HCT116 (cell line): Measurements from ENCODE around the gene VSNL1. TPM values are rescaled to one million over a fixed set of nuclear protein-coding genes. Genes with fewer than 3 reads are reported as not detected.
A peak's percentile ranks its signal among the peaks of the same experiment; 100 is the strongest.

Experiments used
- ATAC-seq: fragments of 200-7000 bp; cut with Tn5 transposase; 2 replicates; pipeline ENCODE4 v1.9.1; 2020; ENCODE audit warnings: mild to moderate bottlenecking, moderate library complexity
- BruUV-seq: library from RNA; stranded (reverse); fragments of 400-500 nt; replicated peaks from 2 replicates; lab custom pipeline; 2021; lab: Mats Ljungman, UMichigan
- CTCF ChIA-PET: fragments of 300-600 bp; sonication (Branson Sonifier 250); formaldehyde crosslinking; loops from one replicate; lab custom pipeline; 2021; ENCODE audit warnings: antibody characterized with exemption; lab: Charles Lee
- POLR2A ChIA-PET: fragments of 300-600, 350-600 bp; sonication (Branson Sonifier 250); formaldehyde crosslinking; loops from one replicate; lab custom pipeline; 2021; ENCODE audit warnings: antibody characterized with exemption; lab: Charles Lee
- RAD21 ChIA-PET, 2 experiments: fragments of 300-600 bp; sonication (Branson Sonifier 250); formaldehyde crosslinking; loops; one replicate each; lab custom pipeline; 2023; ENCODE audit warnings: low total read pairs in 2 of 2; ENCODE audit not compliant: uncharacterized antibody in 2 of 2, unreplicated experiment in 2 of 2, low non-redundant PET in 1 of 2; lab: Charles Lee
- DNase-seq: peaks from one replicate; pipeline ENCODE4 v3.0.0-alpha.2; 2010; ENCODE audit warnings: low read depth, low spot score
- H2AFZ ChIP-seq: fragments of 200-600 bp; shearing (Covaris generic), sonication (generic); 2 replicates; pipeline ENCODE4 v1.6.1; 2017; ENCODE audit warnings: low read depth, mixed run types, mixed read lengths, antibody characterized with exemption, low read length; ENCODE audit not compliant: poor library complexity, severe bottlenecking
- H3K27ac ChIP-seq: 2 replicates; pipeline ENCODE4 v1.5.1; 2012; ENCODE audit warnings: low read depth, low read length
- H3K27me3 ChIP-seq: fragments of 200-600 bp; sonication (generic); 2 replicates; pipeline ENCODE4 v1.6.1; 2016; ENCODE audit warnings: mixed run types, low read length, mixed read lengths; ENCODE audit not compliant: insufficient read depth
- H3K36me3 ChIP-seq, 2 experiments: fragments of 200-500 bp in 1 of 2; fragments of 200-600 bp in 1 of 2; sonication (Bioruptor generic) in 1 of 2; sonication (generic) in 1 of 2; 2 replicates each; pipeline versions ENCODE4 v1.5.1 to v1.6.1; 2014 to 2016; ENCODE audit warnings: low read length in 2 of 2, inconsistent platforms in 1 of 2, mixed read lengths in 1 of 2, mixed run types in 1 of 2; ENCODE audit not compliant: insufficient read depth in 2 of 2, control insufficient read depth in 1 of 2
- H3K4me1 ChIP-seq, 2 experiments: fragments of 200-600 bp in 1 of 2; sonication (generic) in 1 of 2; 2 replicates each; pipeline versions ENCODE4 v1.5.1 to v1.6.1; 2012 to 2017; ENCODE audit warnings: low read length in 2 of 2, inconsistent platforms in 1 of 2, mild to moderate bottlenecking in 1 of 2, mixed read lengths in 1 of 2, mixed run types in 1 of 2, moderate library complexity in 1 of 2; ENCODE audit not compliant: insufficient read depth in 2 of 2, control insufficient read depth in 1 of 2
- H3K4me2 ChIP-seq: fragments of 200-600 bp; sonication (generic); 2 replicates; pipeline ENCODE4 v1.6.1; 2017; ENCODE audit warnings: mixed run types, low read length, mixed read lengths
- H3K4me3 ChIP-seq, 2 experiments: fragments of 200-600 bp in 1 of 2; sonication (generic) in 1 of 2; replicated peaks in 1 of 2; 2 replicates each; pipeline ENCODE4 v1.5.1; 2011 to 2016; ENCODE audit warnings: low read length in 2 of 2, control low read depth in 1 of 2, low read depth in 1 of 2, mild to moderate bottlenecking in 1 of 2, mixed read lengths in 1 of 2, mixed run types in 1 of 2
- H3K79me2 ChIP-seq: fragments of 200-600 bp; sonication (generic); 2 replicates; pipeline ENCODE4 v1.6.1; 2017; ENCODE audit warnings: mild to moderate bottlenecking, mixed run types, low read length, moderate library complexity, mixed read lengths; ENCODE audit not compliant: insufficient read depth
- H3K9ac ChIP-seq: fragments of 200-600 bp; sonication (generic); 2 replicates; pipeline ENCODE4 v1.6.1; 2016; ENCODE audit warnings: low read length, mixed read lengths
- H3K9me2 ChIP-seq: fragments of 200-600 bp; sonication (generic), shearing (Covaris generic); 2 replicates; pipeline ENCODE4 v1.6.1; 2017; ENCODE audit warnings: mixed run types, mild to moderate bottlenecking, moderate library complexity; ENCODE audit not compliant: insufficient read depth
- H3K9me3 ChIP-seq, 2 experiments: fragments of 200-500 bp in 1 of 2; fragments of 200-600 bp in 1 of 2; sonication (Bioruptor generic) in 1 of 2; sonication (generic) in 1 of 2; 2 replicates each; pipeline ENCODE4 v1.6.1; 2014 to 2017; ENCODE audit warnings: low read length in 2 of 2, mixed read lengths in 2 of 2, inconsistent platforms in 1 of 2, low read depth in 1 of 2, mild to moderate bottlenecking in 1 of 2, mixed run types in 1 of 2, moderate library complexity in 1 of 2; ENCODE audit not compliant: control insufficient read depth in 1 of 2, insufficient read depth in 1 of 2
- H4K20me1 ChIP-seq: fragments of 200-600 bp; sonication (generic), shearing (Covaris generic); 2 replicates; pipeline ENCODE4 v1.6.1; 2017; ENCODE audit warnings: mixed run types, mild to moderate bottlenecking, moderate library complexity; ENCODE audit not compliant: insufficient read depth
- CBX3 ChIP-seq: IDR thresholded peaks from 2 replicates; pipeline ENCODE4 v1.6.1; 2012; ENCODE audit warnings: low read depth
- CEBPB ChIP-seq: IDR thresholded peaks from 2 replicates; pipeline ENCODE4 v1.6.1; 2012; ENCODE audit warnings: low read depth
- CTCF ChIP-seq, 3 experiments: fragments of 200-600 bp in 1 of 3; sonication (generic) in 1 of 3; IDR thresholded peaks in 2 of 3; conservative IDR thresholded peaks in 1 of 3; 2 replicates each; pipeline ENCODE4 v1.5.1; 2012 to 2017; ENCODE audit warnings: low read depth in 2 of 3, low read length in 2 of 3, antibody characterized with exemption in 1 of 3, borderline replicate concordance in 1 of 3, control low read depth in 1 of 3, mild to moderate bottlenecking in 1 of 3, mixed read lengths in 1 of 3, mixed run types in 1 of 3, moderate library complexity in 1 of 3; ENCODE audit not compliant: insufficient read depth in 1 of 3
- EGR1 ChIP-seq: IDR thresholded peaks from 2 replicates; pipeline ENCODE4 v1.6.1; 2012; ENCODE audit warnings: low read depth
- ELF1 ChIP-seq: IDR thresholded peaks from 2 replicates; pipeline ENCODE4 v1.6.1; 2012; ENCODE audit warnings: low read depth, borderline replicate concordance
- EZH2 ChIP-seq: fragments of 200-600 bp; sonication (generic); IDR thresholded peaks from 2 replicates; pipeline ENCODE4 v1.6.1; 2017; ENCODE audit warnings: antibody characterized with exemption, mixed run types
- FOSL1 ChIP-seq: IDR thresholded peaks from 2 replicates; pipeline ENCODE4 v1.6.1; 2012; ENCODE audit warnings: low read depth
- JUND ChIP-seq: IDR thresholded peaks from 2 replicates; pipeline ENCODE4 v1.6.1; 2012
- MAX ChIP-seq: IDR thresholded peaks from 2 replicates; pipeline ENCODE4 v1.6.1; 2012
- POLR2A ChIP-seq: IDR thresholded peaks from 2 replicates; pipeline ENCODE4 v1.7.0; 2011; ENCODE audit warnings: borderline replicate concordance; ENCODE audit not compliant: insufficient read depth, insufficient read length; ENCODE audit errors: extremely low read depth
- SIN3A ChIP-seq: IDR thresholded peaks from 2 replicates; pipeline ENCODE4 v1.6.1; 2012; ENCODE audit warnings: low read depth
- SP1 ChIP-seq: IDR thresholded peaks from 2 replicates; pipeline ENCODE4 v1.6.1; 2012; ENCODE audit warnings: low read depth
- SRF ChIP-seq: IDR thresholded peaks from 2 replicates; pipeline ENCODE4 v1.6.1; 2012; ENCODE audit warnings: low read depth
- YY1 ChIP-seq: IDR thresholded peaks from 2 replicates; pipeline ENCODE4 v1.6.1; 2011; ENCODE audit warnings: low read length, low read depth, moderate library complexity, mild to moderate bottlenecking; ENCODE audit not compliant: insufficient replicate concordance; ENCODE audit errors: extremely low read depth
- ZNF274 ChIP-seq: fragments of 200-500 bp; sonication (Bioruptor generic); IDR thresholded peaks from 2 replicates; pipeline ENCODE4 v1.6.1; 2014; ENCODE audit warnings: mild to moderate bottlenecking, low read depth, low read length, inconsistent platforms
- intact Hi-C: fragments of 100-400 bp; cut with micrococcal nuclease; formaldehyde crosslinking; loops from 2 replicates; pipeline ENCODE4 v1.10.0; 2022
- total RNA-seq: library from RNA; stranded (reverse); gene quantifications from one replicate; pipeline ENCODE4 v1.2.1, GENCODE V29; 2021; ENCODE audit not compliant: unreplicated experiment
- TF ChIP-seq, protein P1 (sequence below): IDR thresholded peaks from 2 replicates; pipeline ENCODE4 v1.6.1; 2012
- TF ChIP-seq, protein P2 (sequence below): IDR thresholded peaks from 2 replicates; pipeline ENCODE4 v1.6.1; 2012; ENCODE audit warnings: low read depth

VSNL1 gene
- total RNA-seq, 1 experiment from 2014 or later, result 4.6 TPM

DNA sequence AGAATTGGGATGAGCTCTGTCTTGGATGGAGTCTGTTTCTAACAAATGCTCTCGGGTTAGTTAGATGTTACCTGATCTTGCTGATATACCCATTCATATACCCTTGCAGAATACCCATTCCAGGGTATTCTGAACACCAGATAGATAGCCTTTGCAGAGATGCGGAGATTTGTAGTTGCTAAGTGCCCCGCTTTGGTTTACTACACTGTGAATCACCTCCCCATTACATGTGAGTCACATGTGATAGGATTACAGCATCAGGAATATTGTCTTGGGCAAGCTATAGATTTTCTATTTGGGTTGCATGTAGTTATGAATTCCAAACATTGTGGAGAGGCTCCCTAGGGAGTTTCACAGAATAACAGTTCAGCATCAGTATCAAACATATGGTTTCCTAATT is 3.8 kb downstream of the VSNL1 start:
- Histone ChIP-seq H3K9me3 (no peaks in the 10 kb centered on the region), H3K27ac (no peak overlapping the region), H3K79me2 (no peaks in the 10 kb centered on the region), H3K9ac (no peak overlapping the region), H3K9me2 (no peaks in the 10 kb centered on the region), H4K20me1 (no peaks in the 10 kb centered on the region), H3K36me3 (no peaks in the 10 kb centered on the region), H3K4me1 (peaks cover 8 to 41% of the 10 kb centered on the region in 2 experiments; a peak in 3 of 4 replicates), H3K4me2 (peak overlapping the region; percentile 11), H3K4me3 (no peak overlapping the region), H3K27me3 (no peaks in the 10 kb centered on the region), H2AFZ (no peak overlapping the region)
- ATAC-seq (no peak), DNase-seq (no peak)
- TF ChIP-seq SRF, result no peak
- TF ChIP-seq JUND, result 0 out of 2 replicates have a peak, but pooled peaks have one; percentile 38
- TF ChIP-seq EZH2, result no peak
- TF ChIP-seq SIN3A, result no peak
- TF ChIP-seq, protein P1, sequence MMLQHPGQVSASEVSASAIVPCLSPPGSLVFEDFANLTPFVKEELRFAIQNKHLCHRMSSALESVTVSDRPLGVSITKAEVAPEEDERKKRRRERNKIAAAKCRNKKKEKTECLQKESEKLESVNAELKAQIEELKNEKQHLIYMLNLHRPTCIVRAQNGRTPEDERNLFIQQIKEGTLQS, result no peak
- peak; percentile 23; the same call in 1 of the 2 replicates for TF ChIP-seq SP1
- no peak for TF ChIP-seq YY1
- TF ChIP-seq, protein P2, sequence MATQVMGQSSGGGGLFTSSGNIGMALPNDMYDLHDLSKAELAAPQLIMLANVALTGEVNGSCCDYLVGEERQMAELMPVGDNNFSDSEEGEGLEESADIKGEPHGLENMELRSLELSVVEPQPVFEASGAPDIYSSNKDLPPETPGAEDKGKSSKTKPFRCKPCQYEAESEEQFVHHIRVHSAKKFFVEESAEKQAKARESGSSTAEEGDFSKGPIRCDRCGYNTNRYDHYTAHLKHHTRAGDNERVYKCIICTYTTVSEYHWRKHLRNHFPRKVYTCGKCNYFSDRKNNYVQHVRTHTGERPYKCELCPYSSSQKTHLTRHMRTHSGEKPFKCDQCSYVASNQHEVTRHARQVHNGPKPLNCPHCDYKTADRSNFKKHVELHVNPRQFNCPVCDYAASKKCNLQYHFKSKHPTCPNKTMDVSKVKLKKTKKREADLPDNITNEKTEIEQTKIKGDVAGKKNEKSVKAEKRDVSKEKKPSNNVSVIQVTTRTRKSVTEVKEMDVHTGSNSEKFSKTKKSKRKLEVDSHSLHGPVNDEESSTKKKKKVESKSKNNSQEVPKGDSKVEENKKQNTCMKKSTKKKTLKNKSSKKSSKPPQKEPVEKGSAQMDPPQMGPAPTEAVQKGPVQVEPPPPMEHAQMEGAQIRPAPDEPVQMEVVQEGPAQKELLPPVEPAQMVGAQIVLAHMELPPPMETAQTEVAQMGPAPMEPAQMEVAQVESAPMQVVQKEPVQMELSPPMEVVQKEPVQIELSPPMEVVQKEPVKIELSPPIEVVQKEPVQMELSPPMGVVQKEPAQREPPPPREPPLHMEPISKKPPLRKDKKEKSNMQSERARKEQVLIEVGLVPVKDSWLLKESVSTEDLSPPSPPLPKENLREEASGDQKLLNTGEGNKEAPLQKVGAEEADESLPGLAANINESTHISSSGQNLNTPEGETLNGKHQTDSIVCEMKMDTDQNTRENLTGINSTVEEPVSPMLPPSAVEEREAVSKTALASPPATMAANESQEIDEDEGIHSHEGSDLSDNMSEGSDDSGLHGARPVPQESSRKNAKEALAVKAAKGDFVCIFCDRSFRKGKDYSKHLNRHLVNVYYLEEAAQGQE, result no peak
- TF ChIP-seq ELF1, result no peak
- TF ChIP-seq POLR2A, result no peak
- TF ChIP-seq ZNF274, result no peak
- TF ChIP-seq CEBPB, result peak; percentile 47
- no peak; the same call in 1 of the 2 replicates for TF ChIP-seq MAX
- peak; percentile 62 for TF ChIP-seq FOSL1
- TF ChIP-seq EGR1, result no peak
- TF ChIP-seq CBX3, result no peak
- TF ChIP-seq CTCF (IDR thresholded peaks at IDR 0.05 in 2 of 3, conservative IDR thresholded peaks at IDR 0.05 in 1 of 3; ENCODE audit: borderline replicate concordance in 1 of 3, insufficient read depth in 1 of 3, low read depth in 2 of 3, low read length in 2 of 3), result no peak
- intact Hi-C loops, result no loop called here
- no TSS peak for BruUV-seq
- RAD21 ChIA-PET, result no interaction called here
- CTCF ChIA-PET, result interaction anchor here (0.9 kb wide), 1 partner anchor 127 kb away, joined by 4 read pairs; no protein-coding TSS in a partner anchor
- POLR2A ChIA-PET, result no interaction called here
